Choroid plexus epithelial cell (primary cell): ENCODE results near the gene HMCN1.
A peak's percentile ranks its signal among the peaks of the same experiment; 100 is the strongest.

Source experiments
- DNase-seq: peaks from one replicate; pipeline ENCODE4 v3.0.0-alpha.2; 2010; ENCODE audit warnings: low read depth
- H3K4me3 ChIP-seq: 2 replicates; pipeline ENCODE4 v1.5.1; 2011; ENCODE audit warnings: low read depth, mild to moderate bottlenecking, control low read depth, low read length, moderate library complexity
- TF ChIP-seq, protein P1 (sequence below): conservative IDR thresholded peaks from 2 replicates; pipeline ENCODE4 v1.5.1; 2011; ENCODE audit warnings: low read depth, mild to moderate bottlenecking, control low read depth, inconsistent platforms, low read length, moderate library complexity

HMCN1 gene

DNA sequence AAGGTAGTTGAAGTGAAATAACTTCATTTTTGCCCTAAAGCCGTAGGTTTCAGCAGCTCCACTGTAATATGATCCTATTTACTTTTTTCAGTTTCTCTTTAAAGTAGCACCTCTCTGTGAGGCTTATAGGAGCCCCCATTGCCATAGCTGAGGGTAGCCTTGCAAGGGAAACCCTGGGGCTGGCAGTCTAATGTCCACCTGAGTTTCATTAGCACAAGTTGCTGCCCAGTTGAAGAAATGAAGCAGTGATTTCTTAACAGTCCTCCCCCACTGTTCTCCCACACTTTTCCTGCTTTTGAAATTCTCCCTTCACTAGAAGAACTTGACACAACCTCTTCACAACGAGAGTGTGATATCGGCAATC lies 1.5 kb downstream of the HMCN1 start:
- H3K4me3 ChIP-seq: peak overlapping the region; percentile 50
- no peak for DNase-seq
- TF ChIP-seq, protein P1, sequence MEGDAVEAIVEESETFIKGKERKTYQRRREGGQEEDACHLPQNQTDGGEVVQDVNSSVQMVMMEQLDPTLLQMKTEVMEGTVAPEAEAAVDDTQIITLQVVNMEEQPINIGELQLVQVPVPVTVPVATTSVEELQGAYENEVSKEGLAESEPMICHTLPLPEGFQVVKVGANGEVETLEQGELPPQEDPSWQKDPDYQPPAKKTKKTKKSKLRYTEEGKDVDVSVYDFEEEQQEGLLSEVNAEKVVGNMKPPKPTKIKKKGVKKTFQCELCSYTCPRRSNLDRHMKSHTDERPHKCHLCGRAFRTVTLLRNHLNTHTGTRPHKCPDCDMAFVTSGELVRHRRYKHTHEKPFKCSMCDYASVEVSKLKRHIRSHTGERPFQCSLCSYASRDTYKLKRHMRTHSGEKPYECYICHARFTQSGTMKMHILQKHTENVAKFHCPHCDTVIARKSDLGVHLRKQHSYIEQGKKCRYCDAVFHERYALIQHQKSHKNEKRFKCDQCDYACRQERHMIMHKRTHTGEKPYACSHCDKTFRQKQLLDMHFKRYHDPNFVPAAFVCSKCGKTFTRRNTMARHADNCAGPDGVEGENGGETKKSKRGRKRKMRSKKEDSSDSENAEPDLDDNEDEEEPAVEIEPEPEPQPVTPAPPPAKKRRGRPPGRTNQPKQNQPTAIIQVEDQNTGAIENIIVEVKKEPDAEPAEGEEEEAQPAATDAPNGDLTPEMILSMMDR: no peak

DNA sequence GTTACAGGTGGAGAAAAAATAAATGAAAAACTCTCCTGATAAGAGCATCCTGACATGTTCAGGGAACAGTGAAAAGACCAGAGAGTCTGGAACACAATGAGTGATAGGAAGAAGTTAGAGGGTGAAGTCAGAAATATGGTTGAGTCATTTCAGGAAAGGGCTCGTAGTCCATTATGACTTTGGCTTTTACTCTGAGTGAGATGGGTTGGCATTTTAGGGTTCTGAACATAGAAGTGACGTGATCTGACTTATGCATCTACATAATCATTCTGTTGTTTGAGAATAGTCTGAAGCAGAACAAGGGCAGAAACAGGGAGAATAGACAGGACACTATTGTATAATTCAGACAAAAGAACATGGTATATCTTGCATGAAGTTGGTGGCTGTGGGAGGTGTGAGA lies 5.8 kb downstream of the HMCN1 start:
- TF ChIP-seq, protein P1: no peak
- DNase-seq: no peak

DNA sequence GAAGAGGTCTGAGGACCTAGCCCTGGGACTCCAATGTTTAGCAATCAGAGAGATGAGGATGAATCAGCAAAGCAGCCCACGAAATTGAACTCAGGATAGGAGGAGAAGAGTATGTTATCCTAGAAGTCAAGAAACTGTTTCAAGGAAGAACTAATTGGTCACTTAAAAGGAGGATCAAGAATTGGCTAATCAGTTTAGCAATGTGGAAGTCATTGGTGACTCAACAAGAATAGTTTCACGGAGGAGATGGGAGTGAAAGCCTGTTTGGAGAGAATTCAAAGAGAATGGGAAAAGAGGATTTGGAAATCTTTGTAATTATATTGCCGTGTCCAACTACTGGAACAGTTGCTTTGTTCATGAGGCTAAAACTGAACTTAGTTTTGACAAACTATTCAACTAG lies 7.4 kb downstream of the HMCN1 start:
- TF ChIP-seq, protein P1: no peak
- no peak overlapping the region for H3K4me3 ChIP-seq
- no peak for DNase-seq

More for the DNA sequence above, 5.8 kb downstream of the HMCN1 start:
- no peak overlapping the region for H3K4me3 ChIP-seq

DNA sequence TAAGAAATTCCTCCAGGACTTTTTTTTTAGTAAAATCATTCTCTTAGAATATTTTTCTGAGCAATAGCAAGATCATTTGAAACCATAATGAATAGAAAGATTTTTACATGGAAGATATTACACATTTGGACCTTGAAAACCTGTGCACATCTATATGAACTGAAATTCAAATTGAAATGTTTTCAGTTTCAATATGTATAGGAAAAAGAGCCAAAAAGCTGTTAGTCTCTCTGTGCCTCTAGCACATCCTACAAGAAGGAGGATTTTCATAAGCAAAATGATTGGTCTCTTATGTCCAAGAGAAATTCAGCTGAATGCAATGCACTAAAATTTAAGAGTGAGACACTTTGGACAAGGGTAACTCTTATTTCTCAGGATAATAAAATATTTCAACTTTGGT lies 8.2 kb downstream of the HMCN1 start:
- no peak overlapping the region for H3K4me3 ChIP-seq
- no peak for DNase-seq
- TF ChIP-seq, protein P1: no peak

DNA sequence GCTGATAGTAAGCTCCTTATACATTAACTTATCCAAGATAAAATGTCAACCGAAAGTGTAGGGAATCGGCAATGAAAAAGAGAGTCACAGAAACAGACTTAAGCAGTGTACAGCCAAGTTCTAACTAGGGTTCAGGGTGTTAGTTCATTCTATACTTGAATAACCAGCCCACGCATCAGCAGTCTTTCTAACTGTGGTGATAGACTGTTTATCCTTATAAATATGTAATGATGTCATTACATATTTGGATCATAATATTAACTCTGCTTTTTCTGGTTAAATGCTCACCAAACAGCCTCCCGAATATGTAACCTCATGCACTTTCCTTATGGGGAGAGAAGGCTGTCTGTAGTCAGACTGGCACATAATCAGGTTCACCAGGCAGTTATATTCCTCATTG lies 11.0 kb downstream of the HMCN1 start:
- TF ChIP-seq, protein P1: no peak
- DNase-seq: no peak

DNA sequence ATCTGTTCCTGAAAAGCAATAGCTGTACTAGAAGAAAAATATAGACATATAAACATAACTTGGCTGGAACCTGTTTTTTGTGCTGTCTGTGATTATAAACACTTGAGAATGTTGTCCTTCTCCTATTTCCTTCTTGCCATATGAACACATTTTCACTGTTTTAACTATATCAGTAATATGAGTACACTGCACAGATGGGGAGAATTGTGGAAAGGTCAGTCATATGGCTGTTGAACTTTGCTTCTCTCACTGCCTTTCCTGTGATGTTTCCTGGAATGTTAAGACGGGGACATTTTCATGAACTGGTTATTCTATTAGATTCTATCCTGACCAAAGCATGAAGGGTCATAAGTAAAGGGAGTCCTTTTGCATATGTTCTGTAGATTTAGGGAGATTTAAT lies 24.9 kb downstream of the HMCN1 start:
- TF ChIP-seq, protein P1: no peak
- H3K4me3 ChIP-seq: no peak overlapping the region
- peak; percentile 10 for DNase-seq

More for the DNA sequence above, 11.0 kb downstream of the HMCN1 start:
- no peak overlapping the region for H3K4me3 ChIP-seq

DNA sequence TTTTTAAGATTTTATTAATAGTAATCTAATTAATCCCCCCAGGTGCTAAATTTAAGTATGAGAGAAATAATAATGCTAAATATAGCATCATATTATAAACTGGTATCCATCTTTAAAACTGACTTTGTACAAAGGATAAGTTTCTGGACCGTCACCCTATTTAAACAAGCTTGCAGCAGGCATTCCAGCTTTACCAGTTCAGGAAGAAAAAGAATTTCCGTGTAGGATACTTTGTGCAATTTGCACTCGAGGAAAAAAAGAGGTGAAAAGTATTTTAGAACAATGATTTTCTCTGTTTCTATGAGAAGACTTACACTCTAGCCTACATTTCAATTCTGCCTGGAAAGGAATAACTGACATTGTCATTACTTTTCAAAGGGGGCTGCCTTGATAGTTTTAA lies 27.6 kb downstream of the HMCN1 start:
- no peak for DNase-seq
- TF ChIP-seq, protein P1: no peak
- no peak overlapping the region for H3K4me3 ChIP-seq
